T-helper 2 cell (primary cell): ENCODE results near the gene SRGAP2C.
"Not testable (repeated sequence)": the region's sequence is repeated elsewhere in the genome, so short reads cannot be mapped to it uniquely, and the experiment has no call there.

Source experiments
- DNase-seq, 5 experiments: peaks; one replicate each; pipeline versions ENCODE4 v3.0.0 to v3.0.0-alpha.2; 2012 to 2022
- total RNA-seq, 2 donors: gene quantifications; one replicate each; lab custom pipeline; 2026; lab: John Stamatoyannopoulos, UW

SRGAP2C gene
- 14.7 to 15.0 reads per million in 2 donors for total RNA-seq

DNA sequence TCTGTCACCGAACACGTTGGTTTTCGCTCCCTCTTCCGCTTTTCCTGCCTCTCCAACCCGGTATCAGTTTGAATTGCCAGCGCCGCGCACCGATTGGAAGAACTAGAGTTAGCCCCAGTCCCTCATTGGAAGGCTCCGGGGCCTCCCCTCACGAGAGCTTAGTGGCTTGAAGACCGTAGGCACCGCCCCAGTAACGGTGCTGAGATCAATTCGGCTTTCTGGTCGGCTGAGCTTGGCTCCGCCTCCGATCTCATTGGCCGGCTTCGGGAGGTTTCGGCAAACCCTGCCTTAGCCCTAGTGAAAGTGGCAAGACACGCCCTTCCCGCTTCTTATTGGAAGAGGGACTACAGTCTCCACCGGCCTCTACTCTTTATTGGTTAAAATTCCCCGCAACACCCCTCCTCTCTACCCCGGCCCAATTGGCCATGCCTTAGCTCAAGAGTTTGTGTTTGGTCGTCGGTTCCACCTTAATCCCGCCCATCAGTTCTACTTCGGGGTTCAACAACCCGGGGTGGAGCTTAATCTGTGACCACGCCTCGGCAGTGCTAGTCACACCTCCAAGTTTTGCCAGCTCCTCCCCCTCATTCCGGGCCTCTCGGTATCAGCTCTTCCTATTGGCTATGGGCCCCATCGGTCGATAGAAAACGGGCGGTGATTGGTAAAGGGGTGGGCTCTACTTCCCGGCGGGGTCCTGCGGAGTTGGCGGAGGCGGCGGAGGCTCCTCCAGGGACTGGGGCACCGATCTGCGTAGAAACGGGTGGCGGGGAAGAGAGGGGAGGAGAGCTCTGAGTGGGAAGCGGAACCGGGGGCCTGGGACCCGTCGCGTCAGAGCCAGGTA, at the start of gene SRGAP2C, which contains the start of gene FAM72B:
Gene SRGAP2C (plus strand): TSS at position 686 of the 838 bp plus-strand sequence. CDS start 2,472 bp downstream, outside the sequence.
Gene FAM72B (minus strand): TSS at position 51 of the 838 bp plus-strand sequence. CDS start 851 bp downstream, outside the sequence.
- peak; percentile 64 to 99 (median 88) for DNase-seq

DNA sequence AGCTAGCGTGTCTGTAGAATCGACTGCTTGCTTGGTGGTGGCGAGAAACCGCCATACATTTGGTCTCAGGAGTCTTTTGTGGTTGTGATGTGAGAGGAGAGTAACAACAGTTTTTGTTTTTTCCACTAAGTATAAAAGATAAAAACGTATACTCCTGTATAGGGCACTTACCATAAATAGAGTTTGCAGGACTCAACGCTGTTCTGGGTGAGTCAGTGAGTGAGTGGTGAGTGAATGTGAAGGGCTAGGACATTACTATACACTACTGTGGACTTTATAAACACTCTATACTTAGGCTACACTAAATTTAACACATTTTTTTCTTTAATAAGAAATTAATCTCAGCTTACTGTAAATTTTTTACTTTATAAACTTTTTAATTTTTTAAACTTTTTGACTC, 44.4 kb upstream of the SRGAP2C start:
- not testable (repeated sequence) for DNase-seq

DNA sequence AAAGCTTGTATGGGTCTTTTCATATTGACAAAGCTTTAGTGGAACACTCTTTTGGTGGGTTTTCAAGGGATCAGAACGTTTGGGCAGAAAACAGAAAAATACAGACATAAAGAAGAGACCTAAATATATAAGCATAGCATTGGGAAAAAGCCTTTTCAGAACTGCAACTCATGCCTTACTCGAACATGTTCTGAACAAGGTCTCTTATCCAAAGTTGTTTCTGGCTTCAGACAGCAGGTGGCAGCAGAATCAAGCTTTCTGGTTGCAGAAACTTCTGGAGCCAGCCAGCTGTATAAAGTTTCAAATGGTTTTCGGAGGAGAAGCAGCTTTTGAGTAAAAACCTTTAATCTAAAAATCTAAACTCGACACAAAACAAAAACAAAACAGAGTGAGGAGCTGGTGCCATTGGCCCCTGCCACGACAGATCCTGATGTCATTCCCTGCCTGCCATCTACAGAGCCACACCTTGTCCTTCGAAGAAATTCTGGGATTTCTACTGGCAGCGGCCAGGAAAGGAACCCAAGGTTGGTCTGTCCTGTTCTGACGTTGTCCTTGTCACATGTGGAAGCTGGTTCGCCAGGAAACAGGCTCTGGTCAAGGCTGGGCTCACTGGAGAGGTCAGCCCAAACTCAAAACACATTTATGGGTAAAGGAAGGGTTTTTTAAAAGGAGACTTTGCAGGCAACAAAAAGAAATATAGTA, 36.1 kb upstream of the SRGAP2C start:
- DNase-seq, result not testable (repeated sequence)

DNA sequence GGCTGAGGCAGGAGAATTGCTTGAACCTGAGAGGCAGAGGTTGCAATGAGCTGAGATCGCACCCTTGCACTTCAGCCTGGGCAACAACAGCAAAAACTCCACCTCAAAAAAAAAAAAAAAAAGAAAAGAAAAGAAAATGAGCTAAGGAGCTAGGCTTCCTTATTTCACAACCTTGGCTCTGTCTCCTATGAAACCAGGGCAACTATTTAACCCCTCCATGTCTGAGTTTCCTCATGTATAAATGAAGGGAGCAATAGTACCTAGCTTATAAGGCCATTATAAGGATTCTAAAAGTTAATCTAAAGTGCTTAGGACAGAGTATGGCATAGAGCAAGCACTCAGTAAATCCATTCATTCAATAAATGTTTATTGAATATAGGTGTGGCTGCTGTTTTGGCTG, 33.5 kb upstream of the SRGAP2C start:
- DNase-seq, result not testable (repeated sequence)

DNA sequence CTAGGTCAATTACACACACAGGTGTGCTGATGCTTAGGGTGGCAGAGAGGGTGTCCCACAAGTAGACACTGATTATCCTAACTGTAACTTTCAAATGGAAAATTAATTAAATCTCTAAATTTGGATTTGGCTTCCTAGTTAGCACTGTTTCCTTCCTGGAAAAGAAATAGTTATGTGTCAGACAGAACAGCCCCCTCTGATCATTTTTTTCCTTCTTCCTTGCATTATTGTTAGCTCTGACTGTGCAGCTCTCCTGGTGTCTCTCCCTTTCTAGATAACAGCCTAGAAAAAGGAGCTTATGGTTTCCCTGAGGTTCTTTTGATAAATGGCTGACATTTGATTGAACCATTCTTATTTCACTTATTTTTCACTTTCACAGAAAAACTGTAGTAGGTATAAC, 32.0 kb upstream of the SRGAP2C start:
- DNase-seq, result not testable (repeated sequence)

DNA sequence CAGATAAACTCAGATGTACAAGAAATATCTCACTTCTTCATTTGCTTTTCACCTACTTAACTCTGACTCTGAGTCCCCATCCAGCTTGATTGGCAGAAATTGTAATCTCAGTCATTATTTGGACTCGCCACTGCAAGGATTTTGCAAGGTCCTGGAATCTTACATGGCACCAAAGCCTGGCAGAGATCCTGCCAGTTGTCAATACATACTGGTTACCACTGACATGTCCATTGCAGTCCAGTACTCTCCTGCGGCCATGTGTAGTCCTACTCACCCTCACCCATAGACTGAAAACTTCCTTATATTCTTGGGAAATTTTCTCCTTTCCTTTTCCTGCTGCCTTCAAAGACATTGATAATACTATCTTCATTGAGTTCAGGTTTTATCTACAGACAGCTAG, 30.0 kb upstream of the SRGAP2C start:
- not testable (repeated sequence) for DNase-seq

DNA sequence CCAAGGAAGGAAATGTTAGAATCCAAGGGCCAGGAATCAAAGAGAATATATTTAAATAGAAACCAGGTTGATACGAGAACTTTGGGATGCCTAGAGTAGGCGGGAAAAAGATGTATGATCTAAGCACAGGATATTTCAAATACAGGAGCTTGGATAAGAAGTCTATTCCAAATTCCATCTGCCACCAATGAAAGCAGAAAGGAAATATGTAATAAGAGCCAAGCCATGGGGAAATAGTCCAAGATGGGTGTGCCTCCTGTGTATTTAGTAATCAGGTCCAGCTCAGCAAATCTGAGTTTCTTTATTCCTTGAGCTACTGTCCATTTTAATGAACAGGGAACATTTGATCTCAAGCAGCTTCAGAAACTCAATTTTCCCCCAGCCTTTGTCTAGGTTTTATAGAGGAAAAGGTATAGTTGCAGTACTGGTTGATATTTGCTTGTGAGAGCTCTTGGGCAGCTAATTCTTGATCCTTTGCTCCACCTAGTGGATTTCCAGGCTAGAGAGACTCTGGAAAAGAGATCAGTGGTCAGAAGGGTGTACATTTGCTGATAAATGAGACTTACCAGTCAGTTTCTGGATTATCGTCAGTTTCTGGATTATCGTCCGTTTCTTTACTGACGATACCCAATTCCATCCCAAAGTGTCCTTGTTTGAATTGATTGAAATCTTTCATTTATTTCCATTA, 29.0 kb upstream of the SRGAP2C start:
- DNase-seq, result not testable (repeated sequence)

DNA sequence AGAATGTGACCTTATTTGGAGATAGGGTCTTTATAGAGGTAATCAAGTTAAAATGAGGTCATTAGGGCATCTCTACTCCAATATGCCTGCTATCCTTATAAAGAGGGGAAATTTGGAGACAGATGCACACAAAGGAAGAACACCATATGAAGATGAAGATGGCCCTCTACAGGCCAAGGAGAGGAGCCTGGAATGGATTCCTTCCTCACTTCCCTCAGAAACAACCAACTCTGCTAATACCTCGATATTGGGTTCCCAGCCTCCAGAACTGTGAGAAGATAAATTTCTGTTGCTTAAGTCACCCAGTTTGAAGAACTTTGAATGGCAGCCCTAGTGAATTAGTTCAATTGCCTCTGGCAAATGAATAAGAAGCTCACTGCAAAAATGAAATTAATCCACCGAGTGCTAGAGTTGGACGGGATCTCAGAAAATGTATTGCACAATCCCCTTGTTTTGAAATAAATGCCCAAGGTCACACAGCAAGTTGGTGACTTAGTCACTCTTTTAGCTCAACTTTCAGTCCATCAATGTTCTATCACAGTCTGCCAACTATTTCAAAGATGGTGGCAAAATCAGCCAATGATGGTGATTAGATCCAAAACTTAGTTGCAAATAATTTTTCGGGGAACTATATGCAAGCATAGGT, 27.7 kb upstream of the SRGAP2C start:
- not testable (repeated sequence) for DNase-seq

DNA sequence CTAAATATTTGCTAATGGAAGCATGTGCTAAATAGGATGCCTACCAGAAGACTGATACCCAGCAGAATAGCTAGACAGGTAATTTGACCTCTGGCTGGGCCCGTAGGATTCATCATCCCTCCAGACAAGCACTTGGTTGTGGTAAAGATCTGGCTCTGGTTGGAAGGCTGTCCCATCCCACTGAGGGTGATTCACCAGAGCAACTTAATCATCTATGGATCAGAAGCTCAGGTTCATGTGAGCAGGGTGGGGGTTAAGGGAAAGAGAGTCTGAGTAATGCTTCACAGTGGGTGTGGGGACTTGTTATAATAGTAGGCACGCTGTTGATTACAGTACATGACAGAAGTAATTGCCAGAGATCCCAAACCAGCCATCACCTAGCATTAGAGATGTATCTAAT, 27.2 kb upstream of the SRGAP2C start:
- DNase-seq, result not testable (repeated sequence)

DNA sequence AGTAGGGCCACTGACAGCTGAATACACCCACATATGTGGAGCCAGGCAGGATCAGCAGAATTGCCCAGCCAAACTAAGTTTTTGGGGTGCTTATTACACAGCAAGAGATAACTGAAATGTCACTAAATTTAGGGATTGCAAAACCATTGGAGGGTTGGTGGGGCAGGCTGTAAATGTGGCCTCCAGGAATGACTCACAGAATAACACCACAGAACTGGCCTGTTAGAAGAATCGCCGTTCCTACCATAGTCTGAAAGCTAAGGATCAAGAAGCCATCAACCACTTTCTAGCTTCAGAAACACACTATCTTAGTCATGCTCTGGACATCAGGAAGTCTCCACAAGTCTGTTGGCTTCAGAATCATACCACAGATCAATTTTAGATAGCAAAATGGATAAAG, 24.7 kb upstream of the SRGAP2C start:
- not testable (repeated sequence) for DNase-seq

DNA sequence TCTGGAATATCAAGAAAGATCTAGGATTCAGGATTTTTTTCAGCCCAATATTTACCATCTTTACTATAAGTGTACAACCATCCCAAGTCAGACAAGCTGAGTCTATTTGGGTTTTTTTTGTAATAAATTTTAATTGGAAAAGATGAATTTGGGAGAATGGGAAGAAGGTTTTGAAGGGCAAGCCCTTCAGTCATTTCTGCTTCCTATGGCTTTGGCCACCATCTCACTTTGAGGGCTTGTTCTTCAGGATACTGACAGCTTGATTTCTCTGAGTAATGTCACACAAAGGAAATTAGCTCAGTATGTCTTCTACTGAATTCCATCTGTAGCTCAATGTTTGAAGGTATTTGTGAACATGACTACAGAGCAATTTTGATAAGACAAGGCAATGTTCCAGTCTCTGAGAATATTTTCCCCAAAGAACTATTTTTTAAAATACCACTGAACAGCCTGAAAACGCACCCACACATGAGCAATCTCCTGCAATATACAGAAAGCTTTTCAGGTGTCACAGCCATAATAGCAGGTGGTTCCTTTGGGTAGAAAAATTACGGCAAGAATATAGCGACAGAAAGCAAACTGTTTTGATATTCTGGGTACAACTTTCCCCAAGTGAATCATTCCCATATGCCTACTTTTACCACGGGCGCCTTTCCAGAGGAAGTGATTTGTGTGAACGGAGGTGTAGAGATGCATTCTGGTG, 23.4 kb upstream of the SRGAP2C start:
- not testable (repeated sequence) for DNase-seq

DNA sequence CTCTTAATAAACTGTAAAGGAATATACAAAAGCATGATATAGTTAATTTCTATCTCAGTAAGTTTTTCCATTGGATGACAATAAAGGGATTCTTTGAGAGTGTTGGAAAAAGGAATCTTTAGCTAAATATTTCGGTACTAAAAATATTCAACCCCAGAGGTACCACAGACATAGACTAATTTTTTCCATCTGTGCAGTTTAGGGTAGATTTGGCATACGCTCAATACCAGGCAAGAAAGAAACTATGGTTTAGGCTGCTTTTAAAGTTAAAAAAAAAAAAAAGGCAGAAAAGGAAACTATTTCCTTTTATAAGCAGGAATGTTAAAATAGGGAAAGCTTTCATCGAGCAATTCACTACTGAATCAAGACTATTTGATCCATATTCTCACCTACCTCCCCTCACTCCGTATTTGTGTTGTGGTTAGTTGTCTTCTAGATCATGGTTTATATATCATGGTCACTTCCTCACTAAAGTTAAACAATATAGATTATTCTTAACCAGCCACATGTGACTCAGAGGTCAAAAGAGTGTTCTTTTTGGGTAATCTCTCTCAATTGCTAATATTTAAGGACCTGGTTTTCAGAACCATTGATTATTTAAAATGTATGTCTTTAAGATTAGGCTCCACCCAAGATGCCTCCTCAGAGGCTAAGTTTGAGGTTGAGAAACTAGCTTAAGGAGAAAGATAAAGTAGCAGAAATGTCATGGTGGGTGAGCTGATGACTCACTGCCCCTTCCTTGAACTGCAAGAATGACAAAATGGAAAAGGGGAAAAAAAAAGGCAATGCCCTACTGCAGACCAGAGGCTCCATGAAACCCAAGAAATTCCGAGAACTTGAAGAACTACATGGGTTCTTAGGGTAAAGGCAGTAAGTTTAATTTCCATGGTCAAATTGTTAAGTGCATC, 20.7 kb upstream of the SRGAP2C start:
- not testable (repeated sequence) for DNase-seq

DNA sequence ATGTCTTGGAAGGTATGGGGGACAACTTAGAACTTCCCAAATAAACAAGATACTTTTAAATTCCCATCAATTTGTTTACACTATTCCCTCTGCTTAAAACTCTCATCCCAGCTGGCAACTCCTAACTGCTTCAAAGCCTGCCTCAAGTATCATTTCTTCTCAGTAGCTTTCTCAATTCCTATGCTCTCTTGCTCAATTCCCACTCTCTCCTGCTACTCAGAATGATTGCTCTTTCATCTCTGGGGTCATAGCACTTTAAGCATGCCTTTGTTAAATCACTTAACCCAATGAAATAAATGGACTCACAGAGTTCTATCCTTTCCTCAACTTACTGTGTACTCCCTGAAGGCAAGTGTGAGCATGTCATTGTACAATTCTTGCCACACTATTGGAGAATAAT, 19.5 kb upstream of the SRGAP2C start:
- not testable (repeated sequence) for DNase-seq

DNA sequence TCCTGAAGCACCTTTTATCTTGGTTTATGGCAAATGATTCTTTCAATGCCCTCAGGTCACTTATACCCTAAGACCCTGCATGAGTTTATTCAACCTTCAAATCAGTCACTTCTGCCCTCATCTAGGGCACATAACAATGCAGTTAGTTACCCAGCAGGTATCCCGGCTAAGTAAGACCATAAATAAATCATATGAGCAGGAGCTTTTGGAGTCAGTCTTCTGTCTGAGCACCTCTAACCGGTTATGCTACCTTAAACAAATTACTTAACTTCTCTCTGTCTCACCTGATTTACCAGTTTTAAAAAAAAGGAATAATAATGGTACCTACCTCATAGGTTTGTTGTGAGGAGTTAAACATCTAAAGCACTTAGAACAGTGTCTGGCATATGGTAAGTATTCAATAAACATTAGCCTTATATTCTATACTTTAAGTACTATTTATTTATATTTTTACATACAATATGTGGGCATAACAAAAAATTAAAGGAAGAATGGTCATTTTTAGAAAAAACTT, 17.5 kb upstream of the SRGAP2C start:
- DNase-seq, result not testable (repeated sequence)

DNA sequence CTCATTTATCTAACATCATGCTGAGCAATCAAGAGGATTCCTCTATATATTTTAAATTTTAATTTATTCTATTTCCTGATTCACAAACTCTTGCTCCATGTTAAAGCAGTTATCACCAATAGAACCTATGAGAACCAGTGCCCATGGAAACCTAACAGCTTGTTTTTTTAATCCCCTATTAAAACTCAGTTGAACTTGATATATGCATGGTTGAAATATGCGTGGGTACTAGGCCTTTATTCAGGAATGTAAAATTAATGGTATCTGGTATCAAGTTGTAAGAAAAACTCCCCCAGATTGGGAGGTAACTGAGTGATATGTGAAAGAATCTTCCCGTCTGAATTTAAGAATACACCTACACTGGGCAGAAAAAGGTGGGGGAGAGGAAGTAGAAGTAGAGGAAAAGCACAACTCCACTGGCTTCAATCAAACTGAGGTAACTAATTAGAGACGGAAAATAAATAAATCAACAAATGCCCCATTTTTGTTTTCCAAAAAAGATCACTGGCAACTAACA, 16.6 kb upstream of the SRGAP2C start:
- not testable (repeated sequence) for DNase-seq

DNA sequence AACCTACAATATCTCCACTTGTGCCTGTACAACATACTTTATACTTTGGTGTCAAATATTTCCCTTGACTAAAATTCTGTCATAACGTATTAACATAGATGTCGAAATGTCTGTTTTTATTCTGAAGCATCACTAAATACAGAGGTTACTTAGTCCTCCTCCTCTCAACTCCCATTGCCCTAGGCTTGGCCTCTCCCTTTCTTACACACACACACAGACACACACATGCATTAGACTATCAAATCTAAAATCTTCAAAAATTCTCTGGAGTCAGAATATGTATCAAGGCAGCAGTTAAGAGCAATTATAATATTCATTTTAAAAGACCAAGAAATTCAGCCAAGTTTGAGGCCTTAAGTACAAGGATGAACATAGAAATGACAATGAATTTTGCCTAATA, 8.1 kb upstream of the SRGAP2C start:
- not testable (repeated sequence) for DNase-seq

DNA sequence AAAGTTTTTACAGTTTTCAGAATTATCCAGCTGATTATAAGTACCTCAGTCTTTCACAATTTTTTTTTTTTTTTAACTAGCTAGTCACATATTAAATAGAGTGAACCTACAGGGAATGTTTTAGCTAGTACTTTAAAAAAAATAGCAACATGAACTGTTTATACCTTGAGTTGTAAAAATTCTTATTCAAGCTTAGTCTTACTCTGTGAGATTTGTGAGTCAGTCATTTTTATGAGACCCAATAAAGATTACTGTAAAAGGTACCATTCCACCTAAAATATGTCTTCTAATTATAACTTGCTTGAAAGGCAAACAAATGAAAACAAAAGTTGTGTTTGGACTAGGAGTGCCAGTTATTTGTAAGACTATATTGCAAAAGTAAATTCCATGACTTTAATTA, 6.6 kb upstream of the SRGAP2C start:
- DNase-seq, result not testable (repeated sequence)

DNA sequence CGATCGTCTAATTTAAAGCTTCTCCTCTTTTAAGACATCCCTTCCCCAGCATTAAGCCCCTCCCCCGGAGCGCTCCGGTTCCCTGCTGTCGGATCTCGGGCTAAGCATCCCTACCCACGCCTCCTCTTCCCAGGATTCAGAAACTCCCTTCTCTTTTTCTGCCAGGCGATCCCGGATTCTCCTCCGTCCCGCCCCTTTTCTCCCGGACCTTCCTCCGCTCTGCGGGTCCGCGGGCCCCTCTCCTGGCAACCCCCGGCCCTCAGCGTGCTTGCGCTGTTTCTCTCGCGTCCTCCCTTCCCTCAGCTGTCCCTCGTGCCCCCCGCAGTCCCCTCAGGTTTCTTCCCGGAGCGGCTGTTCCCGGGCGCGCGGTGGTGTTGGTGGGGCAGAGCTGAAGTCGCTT, 908 bp upstream of the SRGAP2C start:
- DNase-seq, result not testable (repeated sequence)

DNA sequence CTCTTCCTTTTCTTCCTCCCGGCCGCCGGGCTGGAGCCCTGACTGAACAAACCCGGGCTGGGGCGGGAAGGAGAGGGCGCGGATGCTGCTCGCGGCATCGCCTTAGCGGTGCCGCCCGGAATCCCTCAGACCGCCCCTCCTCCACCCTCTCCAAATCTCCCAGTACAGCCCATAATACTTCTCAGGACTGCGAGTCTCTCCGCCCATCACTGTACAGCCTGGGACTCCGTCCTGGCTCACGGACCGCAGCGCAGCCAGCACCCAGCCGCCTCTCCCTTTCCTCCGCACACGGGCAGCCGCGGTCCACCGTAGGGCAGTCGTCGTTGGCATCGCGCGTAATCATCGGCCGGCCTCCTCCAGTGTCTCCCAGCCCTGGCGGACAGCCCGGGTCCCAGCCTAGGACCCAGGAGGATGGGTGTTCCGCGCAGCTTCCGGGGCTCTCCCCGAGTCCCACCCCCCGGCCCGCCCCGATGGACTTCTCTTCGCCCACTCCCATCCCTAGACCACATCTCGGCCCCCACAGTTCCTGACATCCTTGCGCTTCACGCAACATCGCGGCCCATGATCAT, 449 bp downstream of the SRGAP2C start:
- not testable (repeated sequence) for DNase-seq

DNA sequence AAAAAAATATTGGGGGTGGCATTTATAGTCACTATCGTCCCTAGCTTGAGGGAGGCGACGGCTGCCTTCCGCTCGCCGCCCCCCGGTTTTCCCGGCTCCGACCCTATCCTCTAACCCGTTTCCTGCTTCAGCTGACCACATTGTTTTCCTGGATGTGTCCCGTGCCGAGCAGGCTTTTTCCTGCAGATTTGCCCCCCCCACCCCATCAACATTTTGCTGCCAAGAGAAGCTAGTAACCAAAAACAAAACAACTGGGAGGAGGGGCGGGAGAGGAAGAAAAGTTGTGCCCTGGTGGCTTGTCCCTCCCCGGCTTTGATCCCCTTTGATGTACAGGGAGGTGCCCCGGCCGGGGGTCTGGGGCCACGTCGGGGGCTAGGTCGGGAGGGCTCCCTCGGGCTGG, 1.4 kb downstream of the SRGAP2C start:
- peak in 1 of 5 experiments; percentile 0 for DNase-seq
